Mononuclear cell (primary cell): Measurements from ENCODE around the gene COL12A1. TPM values are rescaled to one million over a fixed set of nuclear protein-coding genes. Genes with fewer than 3 reads are reported as not detected.
A peak's percentile ranks its signal among the peaks of the same experiment; 100 is the strongest.

ENCODE experiments used
- H3K27me3 ChIP-seq: 2 replicates; pipeline ENCODE4 v1.6.0; 2011; ENCODE audit warnings: low read length, control low read depth; ENCODE audit not compliant: insufficient read depth
- H3K4me1 ChIP-seq: 2 replicates; pipeline ENCODE4 v1.5.1; 2011; ENCODE audit warnings: mild to moderate bottlenecking, low read length, control low read depth; ENCODE audit not compliant: insufficient read depth
- H3K4me3 ChIP-seq: 2 replicates; pipeline ENCODE4 v1.5.1; 2011; ENCODE audit warnings: mild to moderate bottlenecking, low read length, moderate library complexity
- H3K9me3 ChIP-seq: 2 replicates; pipeline ENCODE4 v1.5.1; 2011; ENCODE audit warnings: low read depth, mild to moderate bottlenecking, control low read depth, low read length
- total RNA-seq: library from RNA; depleted of rRNA; stranded (reverse); fragments of >200 nt; gene quantifications from one replicate; pipeline ENCODE4 v1.2.3, GENCODE V29; 2012

COL12A1 gene
- total RNA-seq, result 0.21 TPM

- Histone ChIP-seq H3K27me3 (peaks cover 91% of the 10 kb centered on the region), H3K4me1 (peaks cover 49% of the 10 kb centered on the region), H3K4me3 (no peak within 1 kb of the TSS)
Measured at GRCh38 chr6:75205776-75206575, at the start of gene COL12A1. TSS of gene COL12A1 (minus strand) at chr6:75206053. CDS start at chr6:75202792, 3,261 bp downstream.

GRCh38 chr6:75250552-75250951 is 44.7 kb upstream of the COL12A1 start:
- H3K4me3 ChIP-seq, result no peak overlapping the region
- no peaks in the 10 kb centered on the region for H3K9me3 ChIP-seq
- H3K27me3 ChIP-seq, result peaks cover 4% of the 10 kb centered on the region
- H3K4me1 ChIP-seq, result no peaks in the 10 kb centered on the region

More at GRCh38 chr6:75205776-75206575, at the start of gene COL12A1:
- H3K9me3 ChIP-seq, result no peaks in the 10 kb centered on the region

- no peak overlapping the region for H3K4me3 ChIP-seq
- H3K9me3 ChIP-seq, result no peaks in the 10 kb centered on the region
- H3K27me3 ChIP-seq, result peaks cover 7% of the 10 kb centered on the region
- no peaks in the 10 kb centered on the region for H3K4me1 ChIP-seq
Measured at GRCh38 chr6:75249837-75250236, 44.0 kb upstream of the COL12A1 start.

- peaks cover 7% of the 10 kb centered on the region for H3K27me3 ChIP-seq
- H3K4me3 ChIP-seq, result no peak overlapping the region
- H3K4me1 ChIP-seq, result peaks cover 22% of the 10 kb centered on the region
- H3K9me3 ChIP-seq, result no peaks in the 10 kb centered on the region
Measured at GRCh38 chr6:75246386-75246785, 40.5 kb upstream of the COL12A1 start.

- peaks cover 7% of the 10 kb centered on the region for H3K27me3 ChIP-seq
Measured at GRCh38 chr6:75244063-75244584, 38.3 kb upstream of the COL12A1 start.

GRCh38 chr6:75243333-75244062 is 37.6 kb upstream of the COL12A1 start, which contains the start of gene COX7A2:
TSS of gene COX7A2 (minus strand) at chr6:75243801. CDS start at chr6:75243734, 67 bp downstream.
- peak within 1 kb of the TSS; percentile 99 for H3K4me3 ChIP-seq
- no peaks in the 10 kb centered on the region for H3K9me3 ChIP-seq
- peaks cover 7% of the 10 kb centered on the region for H3K27me3 ChIP-seq
- H3K4me1 ChIP-seq, result peaks cover 22% of the 10 kb centered on the region

More at GRCh38 chr6:75244063-75244584, 38.3 kb upstream of the COL12A1 start:
- Histone ChIP-seq H3K4me3 (peak overlapping the region; percentile 99), H3K9me3 (no peaks in the 10 kb centered on the region), H3K4me1 (peaks cover 22% of the 10 kb centered on the region)

GRCh38 chr6:75236630-75237029 is 30.8 kb upstream of the COL12A1 start:
- H3K27me3 ChIP-seq, result no peaks in the 10 kb centered on the region
- H3K4me1 ChIP-seq, result peaks cover 2% of the 10 kb centered on the region
- H3K9me3 ChIP-seq, result no peaks in the 10 kb centered on the region
- no peak overlapping the region for H3K4me3 ChIP-seq

GRCh38 chr6:75235271-75235670 is 29.4 kb upstream of the COL12A1 start:
- Histone ChIP-seq H3K4me1 (no peaks in the 10 kb centered on the region), H3K4me3 (no peak overlapping the region), H3K9me3 (no peaks in the 10 kb centered on the region)

GRCh38 chr6:75234126-75234865 is 28.4 kb upstream of the COL12A1 start:
- no peaks in the 10 kb centered on the region for H3K9me3 ChIP-seq
- no peaks in the 10 kb centered on the region for H3K4me1 ChIP-seq
- no peaks in the 10 kb centered on the region for H3K27me3 ChIP-seq
- no peak overlapping the region for H3K4me3 ChIP-seq

More at GRCh38 chr6:75235271-75235670, 29.4 kb upstream of the COL12A1 start:
- H3K27me3 ChIP-seq, result no peaks in the 10 kb centered on the region

GRCh38 chr6:75233092-75233615 is 27.3 kb upstream of the COL12A1 start:
- H3K27me3 ChIP-seq, result peaks cover 3% of the 10 kb centered on the region
- no peak overlapping the region for H3K4me3 ChIP-seq
- H3K9me3 ChIP-seq, result no peaks in the 10 kb centered on the region
- no peaks in the 10 kb centered on the region for H3K4me1 ChIP-seq

GRCh38 chr6:75230484-75231325 is 24.9 kb upstream of the COL12A1 start:
- Histone ChIP-seq H3K4me3 (no peak overlapping the region), H3K27me3 (peaks cover 7% of the 10 kb centered on the region), H3K9me3 (no peaks in the 10 kb centered on the region), H3K4me1 (no peaks in the 10 kb centered on the region)

GRCh38 chr6:75224303-75224926 is 18.6 kb upstream of the COL12A1 start:
- Histone ChIP-seq H3K9me3 (no peaks in the 10 kb centered on the region), H3K4me3 (no peak overlapping the region), H3K4me1 (no peaks in the 10 kb centered on the region), H3K27me3 (peaks cover 17% of the 10 kb centered on the region)

- Histone ChIP-seq H3K9me3 (no peaks in the 10 kb centered on the region), H3K4me1 (no peaks in the 10 kb centered on the region)
Measured at GRCh38 chr6:75223428-75223827, 17.6 kb upstream of the COL12A1 start.

More at GRCh38 chr6:75223428-75223827, 17.6 kb upstream of the COL12A1 start:
- Histone ChIP-seq H3K4me3 (no peak overlapping the region), H3K27me3 (peaks cover 22% of the 10 kb centered on the region)
